Kidney epithelial cell (primary cell): ENCODE measurements around the gene ACP6. TPM values are rescaled to one million over a fixed set of nuclear protein-coding genes. Genes with fewer than 3 reads are reported as not detected.

Source experiments
- DNase-seq: peaks from one replicate; pipeline ENCODE4 v3.0.0-alpha.2; 2010; ENCODE audit warnings: low read depth
- H3K27me3 ChIP-seq: 2 replicates; pipeline ENCODE4 v1.6.0; 2011; ENCODE audit warnings: low read length; ENCODE audit not compliant: control insufficient read depth, insufficient read depth
- H3K36me3 ChIP-seq: 2 replicates; pipeline ENCODE4 v1.5.1; 2011; ENCODE audit warnings: low read length; ENCODE audit not compliant: control insufficient read depth, insufficient read depth
- H3K4me3 ChIP-seq: 2 replicates; pipeline ENCODE4 v1.5.1; 2011; ENCODE audit warnings: low read depth, mild to moderate bottlenecking, control low read depth, low read length
- CTCF ChIP-seq: IDR thresholded peaks from 2 replicates; pipeline ENCODE4 v1.5.1; 2011; ENCODE audit warnings: mild to moderate bottlenecking, moderate library complexity, low read length, control low read depth, inconsistent platforms; ENCODE audit not compliant: insufficient read depth, poor library complexity, severe bottlenecking
- total RNA-seq: library from RNA; depleted of rRNA; stranded (reverse); fragments of >200 nt; gene quantifications from 2 replicates; pipeline ENCODE4 v1.2.3, GENCODE V29; 2015

Gene ACP6
- total RNA-seq, 1 donor from 2014 or later: 12.5 TPM

- Histone ChIP-seq H3K27me3 (no peaks in the 10 kb centered on the region), H3K36me3 (no peaks in the 10 kb centered on the region), H3K4me3 (no peak overlapping the region)
- TF ChIP-seq CTCF: no peak
- DNase-seq: no peak
These were observed 6.2 kb upstream of the ACP6 start for GRCh38 chr1:147676311-147677085.

GRCh38 chr1:147673816-147674215, 3.5 kb upstream of the ACP6 start:
- DNase-seq: no peak
- no peak overlapping the region for H3K4me3 ChIP-seq
- no peaks in the 10 kb centered on the region for H3K27me3 ChIP-seq
- TF ChIP-seq CTCF: no peak
- no peaks in the 10 kb centered on the region for H3K36me3 ChIP-seq

GRCh38 chr1:147673406-147673805, 3.1 kb upstream of the ACP6 start:
- DNase-seq: no peak
- TF ChIP-seq CTCF: no peak
- H3K27me3 ChIP-seq: no peaks in the 10 kb centered on the region
- H3K36me3 ChIP-seq: no peaks in the 10 kb centered on the region
- no peak overlapping the region for H3K4me3 ChIP-seq

- Histone ChIP-seq H3K4me3 (peak overlapping the region; percentile 52), H3K27me3 (no peaks in the 10 kb centered on the region), H3K36me3 (no peaks in the 10 kb centered on the region)
- DNase-seq: no peak
- TF ChIP-seq CTCF: no peak
These were observed 630 bp downstream of the ACP6 start for GRCh38 chr1:147669469-147670318.

- DNase-seq: no peak
- no peak for TF ChIP-seq CTCF
These were observed 4.8 kb downstream of the ACP6 start for GRCh38 chr1:147665521-147665920.

More at GRCh38 chr1:147665521-147665920, 4.8 kb downstream of the ACP6 start:
- H3K4me3 ChIP-seq: no peak overlapping the region
- no peaks in the 10 kb centered on the region for H3K36me3 ChIP-seq
- H3K27me3 ChIP-seq: no peaks in the 10 kb centered on the region
